HL-60 (cell line): ENCODE results near the gene CTIF.

Experiments
- DNase-seq, 2 experiments: peaks; one replicate each; pipeline ENCODE4 v3.0.0-alpha.2; 2010 to 2020; ENCODE audit warnings: low read depth in 1 of 2, low spot score in 1 of 2
- H3K27ac ChIP-seq: fragments of 250-450 bp; sonication (Bioruptor Pico); replicated peaks from 2 replicates; pipeline ENCODE4 v1.5.1; 2020; ENCODE audit warnings: mild to moderate bottlenecking, moderate library complexity
- H3K27me3 ChIP-seq: fragments of 250-450 bp; sonication (Bioruptor Pico); 2 replicates; pipeline ENCODE4 v1.5.1; 2021; ENCODE audit warnings: mild to moderate bottlenecking, moderate library complexity; ENCODE audit not compliant: insufficient read depth, poor library complexity, severe bottlenecking
- H3K4me3 ChIP-seq: replicated peaks from 2 replicates; pipeline ENCODE4 v1.5.1; 2011; ENCODE audit warnings: mild to moderate bottlenecking, control low read depth, low read length; ENCODE audit not compliant: insufficient read depth
- GABPA ChIP-seq: IDR thresholded peaks from 2 replicates; pipeline ENCODE4 v1.6.1; 2012; ENCODE audit warnings: low read depth
- POLR2AphosphoS5 ChIP-seq: IDR thresholded peaks from 2 replicates; pipeline ENCODE4 v1.6.1; 2012; ENCODE audit warnings: low read depth
- SPI1 ChIP-seq: IDR thresholded peaks from 2 replicates; pipeline ENCODE4 v1.6.1; 2012; ENCODE audit warnings: low read depth, mild to moderate bottlenecking, borderline replicate concordance
- TF ChIP-seq, protein P1 (sequence below): IDR thresholded peaks from 2 replicates; pipeline ENCODE4 v1.6.1; 2012; ENCODE audit warnings: low read depth; ENCODE audit not compliant: insufficient replicate concordance
- TF ChIP-seq, protein P2 (sequence below): IDR thresholded peaks from one replicate; pipeline ENCODE4 v1.5.1; 2011; ENCODE audit warnings: low read length, control low read depth, inconsistent platforms; ENCODE audit not compliant: insufficient read depth

Gene CTIF

GRCh38 chr18:48742706-48743475 lies 204.1 kb downstream of the CTIF start:
- Histone ChIP-seq H3K27ac (no peak overlapping the region), H3K27me3 (no peaks in the 10 kb centered on the region), H3K4me3 (no peak overlapping the region)
- DNase-seq: peak; percentile 24 to 87
- no peak for TF ChIP-seq GABPA
- TF ChIP-seq SPI1: peak; percentile 91
- TF ChIP-seq, protein P1, sequence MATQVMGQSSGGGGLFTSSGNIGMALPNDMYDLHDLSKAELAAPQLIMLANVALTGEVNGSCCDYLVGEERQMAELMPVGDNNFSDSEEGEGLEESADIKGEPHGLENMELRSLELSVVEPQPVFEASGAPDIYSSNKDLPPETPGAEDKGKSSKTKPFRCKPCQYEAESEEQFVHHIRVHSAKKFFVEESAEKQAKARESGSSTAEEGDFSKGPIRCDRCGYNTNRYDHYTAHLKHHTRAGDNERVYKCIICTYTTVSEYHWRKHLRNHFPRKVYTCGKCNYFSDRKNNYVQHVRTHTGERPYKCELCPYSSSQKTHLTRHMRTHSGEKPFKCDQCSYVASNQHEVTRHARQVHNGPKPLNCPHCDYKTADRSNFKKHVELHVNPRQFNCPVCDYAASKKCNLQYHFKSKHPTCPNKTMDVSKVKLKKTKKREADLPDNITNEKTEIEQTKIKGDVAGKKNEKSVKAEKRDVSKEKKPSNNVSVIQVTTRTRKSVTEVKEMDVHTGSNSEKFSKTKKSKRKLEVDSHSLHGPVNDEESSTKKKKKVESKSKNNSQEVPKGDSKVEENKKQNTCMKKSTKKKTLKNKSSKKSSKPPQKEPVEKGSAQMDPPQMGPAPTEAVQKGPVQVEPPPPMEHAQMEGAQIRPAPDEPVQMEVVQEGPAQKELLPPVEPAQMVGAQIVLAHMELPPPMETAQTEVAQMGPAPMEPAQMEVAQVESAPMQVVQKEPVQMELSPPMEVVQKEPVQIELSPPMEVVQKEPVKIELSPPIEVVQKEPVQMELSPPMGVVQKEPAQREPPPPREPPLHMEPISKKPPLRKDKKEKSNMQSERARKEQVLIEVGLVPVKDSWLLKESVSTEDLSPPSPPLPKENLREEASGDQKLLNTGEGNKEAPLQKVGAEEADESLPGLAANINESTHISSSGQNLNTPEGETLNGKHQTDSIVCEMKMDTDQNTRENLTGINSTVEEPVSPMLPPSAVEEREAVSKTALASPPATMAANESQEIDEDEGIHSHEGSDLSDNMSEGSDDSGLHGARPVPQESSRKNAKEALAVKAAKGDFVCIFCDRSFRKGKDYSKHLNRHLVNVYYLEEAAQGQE: peak; percentile 31

- Histone ChIP-seq H3K4me3 (no peak overlapping the region), H3K27ac (no peak overlapping the region), H3K27me3 (no peaks in the 10 kb centered on the region)
- no peak for TF ChIP-seq GABPA
- TF ChIP-seq, protein P1: no peak
- TF ChIP-seq, protein P2, sequence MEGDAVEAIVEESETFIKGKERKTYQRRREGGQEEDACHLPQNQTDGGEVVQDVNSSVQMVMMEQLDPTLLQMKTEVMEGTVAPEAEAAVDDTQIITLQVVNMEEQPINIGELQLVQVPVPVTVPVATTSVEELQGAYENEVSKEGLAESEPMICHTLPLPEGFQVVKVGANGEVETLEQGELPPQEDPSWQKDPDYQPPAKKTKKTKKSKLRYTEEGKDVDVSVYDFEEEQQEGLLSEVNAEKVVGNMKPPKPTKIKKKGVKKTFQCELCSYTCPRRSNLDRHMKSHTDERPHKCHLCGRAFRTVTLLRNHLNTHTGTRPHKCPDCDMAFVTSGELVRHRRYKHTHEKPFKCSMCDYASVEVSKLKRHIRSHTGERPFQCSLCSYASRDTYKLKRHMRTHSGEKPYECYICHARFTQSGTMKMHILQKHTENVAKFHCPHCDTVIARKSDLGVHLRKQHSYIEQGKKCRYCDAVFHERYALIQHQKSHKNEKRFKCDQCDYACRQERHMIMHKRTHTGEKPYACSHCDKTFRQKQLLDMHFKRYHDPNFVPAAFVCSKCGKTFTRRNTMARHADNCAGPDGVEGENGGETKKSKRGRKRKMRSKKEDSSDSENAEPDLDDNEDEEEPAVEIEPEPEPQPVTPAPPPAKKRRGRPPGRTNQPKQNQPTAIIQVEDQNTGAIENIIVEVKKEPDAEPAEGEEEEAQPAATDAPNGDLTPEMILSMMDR: no peak
- no peak for TF ChIP-seq POLR2AphosphoS5
- TF ChIP-seq SPI1: no peak
- DNase-seq: peak in 1 of 2 experiments; percentile 14
These were observed 205.1 kb downstream of the CTIF start for GRCh38 chr18:48743886-48744285.

- Histone ChIP-seq H3K4me3 (no peak overlapping the region), H3K27ac (no peak overlapping the region), H3K27me3 (no peaks in the 10 kb centered on the region)
- TF ChIP-seq, protein P1: no peak
- TF ChIP-seq POLR2AphosphoS5 (no peak), GABPA (no peak), SPI1 (no peak)
- TF ChIP-seq, protein P2: no peak
- no peak for DNase-seq
These were observed 206.5 kb downstream of the CTIF start for GRCh38 chr18:48745293-48745692.
